ENCODE results near the gene BAIAP3.

- TF ChIP-seq BHLHE40 (IDR thresholded peaks at IDR 0.05; ENCODE audit: borderline replicate concordance): no peak
- no peak for TF ChIP-seq TARDBP (IDR thresholded peaks at IDR 0.05)
- no peak for TF ChIP-seq LEF1 (IDR thresholded peaks at IDR 0.05; ENCODE audit: borderline replicate concordance)
- TF ChIP-seq PKNOX1 (IDR thresholded peaks at IDR 0.05): no peak
- no peak for TF ChIP-seq SUZ12 (IDR thresholded peaks at IDR 0.05)
- no peak for TF ChIP-seq SP1 (IDR thresholded peaks at IDR 0.05)
- no peak for TF ChIP-seq FOXM1 (IDR thresholded peaks at IDR 0.05; ENCODE audit: borderline replicate concordance)
- no peak for TF ChIP-seq FOXA1 (IDR thresholded peaks at IDR 0.05)
- TF ChIP-seq NFRKB (IDR thresholded peaks at IDR 0.05): no peak
Observed at GRCh38 chr16:1330260-1330914, 3.1 kb upstream of the BAIAP3 start.

Data from HEK293T (cell line).